Activated effector memory CD4-positive, alpha-beta T cell treated with Interleukin-2 at 50 U/mL for 16 hours (primary cell): ENCODE data around the gene SCYGR7.
"Not testable (repeated sequence)": the region's sequence is repeated elsewhere in the genome, so short reads cannot be mapped to it uniquely, and the experiment has no call there.

Experiments
- DNase-seq: peaks from one replicate; pipeline ENCODE4 v3.0.0-alpha.2; 2020

The SCYGR7 gene

GRCh38 chr2:227728035-227728434 is at the start of gene SCYGR7:
TSS of gene SCYGR7 (plus strand) at chr2:227728335. CDS start at chr2:227728335, 0 bp downstream.
- DNase-seq, result no peak

- no peak for DNase-seq
Measured at GRCh38 chr2:227684258-227684657, 43.9 kb upstream of the SCYGR7 start.

- DNase-seq, result no peak
Measured at GRCh38 chr2:227687189-227687588, 40.9 kb upstream of the SCYGR7 start.

- no peak for DNase-seq
Measured at GRCh38 chr2:227696990-227697679, 31.0 kb upstream of the SCYGR7 start.

GRCh38 chr2:227701556-227701955 is 26.6 kb upstream of the SCYGR7 start:
- DNase-seq, result no peak

- DNase-seq, result no peak
Measured at GRCh38 chr2:227703280-227703732, 24.8 kb upstream of the SCYGR7 start.

GRCh38 chr2:227703961-227704360 is 24.2 kb upstream of the SCYGR7 start:
- DNase-seq, result no peak

GRCh38 chr2:227706859-227707258 is 21.3 kb upstream of the SCYGR7 start:
- no peak for DNase-seq

GRCh38 chr2:227707390-227707789 is 20.7 kb upstream of the SCYGR7 start:
- no peak for DNase-seq

- DNase-seq, result no peak
Measured at GRCh38 chr2:227710986-227711385, 17.1 kb upstream of the SCYGR7 start.

- DNase-seq, result no peak
Measured at GRCh38 chr2:227713291-227713690, 14.8 kb upstream of the SCYGR7 start.

- no peak for DNase-seq
Measured at GRCh38 chr2:227716501-227716900, 11.6 kb upstream of the SCYGR7 start.

GRCh38 chr2:227717687-227718567 is 10.2 kb upstream of the SCYGR7 start, which contains the start of gene SLC19A3:
TSS of gene SLC19A3 (minus strand) at chr2:227718028. CDS start at chr2:227702318, 15,710 bp downstream.
- no peak for DNase-seq

GRCh38 chr2:227719641-227720040 is 8.5 kb upstream of the SCYGR7 start:
- no peak for DNase-seq

GRCh38 chr2:227720680-227721079 is 7.5 kb upstream of the SCYGR7 start:
- DNase-seq, result no peak

GRCh38 chr2:227722821-227723220 is 5.3 kb upstream of the SCYGR7 start:
- not testable (repeated sequence) for DNase-seq

GRCh38 chr2:227724394-227725039 is 3.6 kb upstream of the SCYGR7 start, which contains the start of gene SCYGR6:
TSS of gene SCYGR6 (minus strand) at chr2:227724757. CDS start at chr2:227724757, 0 bp downstream.
- no peak for DNase-seq

- no peak for DNase-seq
Measured at GRCh38 chr2:227739351-227739750, 11.2 kb downstream of the SCYGR7 start.

GRCh38 chr2:227740705-227741104 is 12.6 kb downstream of the SCYGR7 start:
- not testable (repeated sequence) for DNase-seq

- no peak for DNase-seq
Measured at GRCh38 chr2:227745594-227745993, 17.5 kb downstream of the SCYGR7 start, which contains the start of gene SCYGR8. TSS of gene SCYGR8 (plus strand) at chr2:227745894. CDS start at chr2:227745894, 0 bp downstream.

GRCh38 chr2:227748079-227748478 is 19.9 kb downstream of the SCYGR7 start:
- no peak for DNase-seq

GRCh38 chr2:227756261-227756660 is 28.1 kb downstream of the SCYGR7 start:
- not testable (repeated sequence) for DNase-seq
